Duodenal mucosa (tissue), 2 donors: ENCODE data around the gene CECR2.

ENCODE experiments used
- H3K27ac ChIP-seq: one replicate; pipeline ENCODE4 v1.7.0; 2013; ENCODE audit warnings: low read depth, low read length
- H3K27me3 ChIP-seq, 2 donors: one replicate each; pipeline ENCODE4 v1.7.0; 2013; ENCODE audit warnings: low read length in 2 of 2, control low read depth in 1 of 2; ENCODE audit not compliant: insufficient read depth in 2 of 2, control insufficient read depth in 1 of 2
- H3K36me3 ChIP-seq, 2 donors: one replicate each; pipeline ENCODE4 v1.7.0; 2013; ENCODE audit warnings: low read length in 2 of 2, control low read depth in 1 of 2; ENCODE audit not compliant: insufficient read depth in 2 of 2, control insufficient read depth in 1 of 2
- H3K4me1 ChIP-seq, 2 donors: one replicate each; pipeline ENCODE4 v1.7.0; 2013; ENCODE audit warnings: low read length in 2 of 2, control low read depth in 1 of 2; ENCODE audit not compliant: insufficient read depth in 2 of 2, control insufficient read depth in 1 of 2
- H3K4me3 ChIP-seq, 2 donors: one replicate each; pipeline ENCODE4 v1.7.0; 2013; ENCODE audit warnings: low read length in 2 of 2, low read depth in 1 of 2
- H3K9ac ChIP-seq, 2 donors: one replicate each; pipeline ENCODE4 v1.7.0; 2013; ENCODE audit warnings: low read length in 2 of 2, low read depth in 1 of 2
- H3K9me3 ChIP-seq, 2 donors: one replicate each; pipeline ENCODE4 v1.7.0; 2013; ENCODE audit warnings: low read length in 2 of 2, control low read depth in 1 of 2; ENCODE audit not compliant: control insufficient read depth in 1 of 2

CECR2 gene

DNA sequence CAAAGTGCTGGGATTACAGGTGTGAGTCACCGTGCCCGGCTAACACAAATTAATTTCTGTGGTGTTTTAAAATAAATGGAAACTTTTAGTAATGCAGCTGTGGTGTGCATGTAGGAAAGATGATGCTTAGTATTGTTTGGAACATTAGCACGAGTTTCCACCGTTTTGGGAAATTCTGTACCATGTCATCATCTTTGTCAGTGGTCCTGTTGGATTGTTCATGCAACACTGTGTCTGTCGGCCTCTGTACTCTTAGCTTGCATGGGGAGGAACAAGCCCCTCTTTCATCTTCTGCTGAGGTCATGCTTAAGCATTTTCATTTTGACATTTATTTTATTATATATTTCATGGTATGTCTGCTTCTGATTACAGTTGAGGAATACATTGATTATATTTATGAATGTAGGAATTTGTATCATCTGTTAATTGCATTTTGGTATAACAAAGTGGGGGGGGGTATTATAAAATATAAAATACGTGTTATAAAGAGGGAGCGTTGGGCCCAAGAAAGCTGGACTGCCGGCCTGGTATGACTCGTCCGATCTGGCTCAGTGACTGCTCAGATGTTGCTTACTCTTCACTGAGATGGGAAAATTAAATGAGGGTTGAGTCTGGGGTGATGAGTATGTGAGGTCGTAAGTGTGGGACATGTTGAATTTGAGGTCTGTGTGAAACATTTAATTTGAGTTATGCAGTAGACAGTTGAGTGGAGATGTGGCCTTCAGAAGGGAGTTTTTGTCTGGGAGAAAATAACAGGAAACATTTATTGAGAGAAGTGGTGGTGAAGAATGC lies 28.7 kb downstream of the CECR2 start:
- Histone ChIP-seq H3K9ac (no peak overlapping the region), H3K9me3 (no peaks in the 10 kb centered on the region), H3K4me1 (no peaks in the 10 kb centered on the region), H3K4me3 (no peak overlapping the region), H3K36me3 (no peaks in the 10 kb centered on the region), H3K27me3 (no peaks in the 10 kb centered on the region), H3K27ac (no peak overlapping the region)

DNA sequence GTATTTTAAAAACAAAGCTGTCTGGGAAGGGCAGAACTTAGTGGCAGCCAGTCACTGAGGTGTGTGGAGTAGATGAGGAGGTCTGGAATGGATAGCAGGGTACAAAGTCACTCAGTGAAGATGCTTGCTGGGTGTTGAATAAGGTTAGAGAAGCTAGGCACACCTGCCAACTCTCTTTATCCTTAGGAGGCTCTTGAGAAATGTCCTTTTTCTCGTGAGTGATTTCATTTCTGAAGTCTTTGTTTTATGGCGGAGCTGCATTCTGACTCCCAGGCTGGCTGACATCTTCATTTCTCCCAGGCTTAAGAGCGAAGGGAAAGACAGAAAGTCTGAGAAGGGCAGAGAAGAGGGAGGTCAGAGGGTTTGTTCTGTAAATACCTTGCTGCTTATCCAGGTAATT lies 31.0 kb downstream of the CECR2 start:
- no peaks in the 10 kb centered on the region for H3K4me1 ChIP-seq
- no peaks in the 10 kb centered on the region for H3K36me3 ChIP-seq
- no peaks in the 10 kb centered on the region for H3K27me3 ChIP-seq
- H3K4me3 ChIP-seq = no peak overlapping the region
- no peaks in the 10 kb centered on the region for H3K9me3 ChIP-seq
- H3K9ac ChIP-seq = no peak overlapping the region
- no peak overlapping the region for H3K27ac ChIP-seq

DNA sequence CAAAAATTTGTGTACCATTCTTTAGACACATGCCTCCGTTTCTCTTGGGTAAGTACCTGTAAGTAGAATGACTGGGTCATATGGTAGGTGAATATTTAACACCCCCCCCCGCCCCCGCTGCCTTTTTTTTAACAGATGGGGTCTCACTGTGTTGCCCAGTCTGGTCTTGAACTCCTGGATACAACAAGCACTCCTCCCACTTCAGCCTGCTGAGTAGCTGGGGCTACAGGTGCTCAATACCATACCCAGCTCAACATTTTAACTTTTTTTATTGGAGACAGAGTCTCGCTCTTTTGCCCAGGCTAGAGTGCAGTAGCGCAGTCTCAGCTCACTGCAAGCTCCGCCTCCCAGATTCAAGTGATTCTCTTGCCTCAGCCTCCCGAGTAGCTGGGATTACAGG lies 32.5 kb downstream of the CECR2 start:
- Histone ChIP-seq H3K9ac (no peak overlapping the region), H3K27me3 (no peaks in the 10 kb centered on the region), H3K27ac (no peak overlapping the region), H3K4me3 (no peak overlapping the region), H3K36me3 (no peaks in the 10 kb centered on the region), H3K4me1 (no peaks in the 10 kb centered on the region), H3K9me3 (no peaks in the 10 kb centered on the region)

DNA sequence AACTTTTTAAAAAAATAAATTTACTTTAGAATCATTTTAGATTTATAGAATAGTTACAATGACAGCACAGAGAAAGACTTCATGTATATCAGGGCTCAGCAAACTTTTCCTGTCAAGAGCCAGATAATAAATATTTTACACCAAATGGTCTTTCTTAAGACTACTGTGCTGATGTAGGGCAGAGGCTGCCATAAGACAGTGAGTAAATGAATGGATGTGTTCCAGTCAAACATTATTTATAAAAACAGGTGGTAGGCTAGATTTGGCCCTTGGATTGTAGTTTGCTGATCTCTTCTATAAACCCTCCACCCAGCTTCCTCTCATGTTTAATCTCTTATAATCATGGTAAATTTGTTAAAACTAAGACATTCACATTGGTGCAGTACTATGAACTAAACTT lies 33.0 kb downstream of the CECR2 start:
- Histone ChIP-seq H3K36me3 (no peaks in the 10 kb centered on the region), H3K9me3 (no peaks in the 10 kb centered on the region), H3K27me3 (no peaks in the 10 kb centered on the region), H3K4me1 (no peaks in the 10 kb centered on the region), H3K9ac (no peak overlapping the region), H3K27ac (no peak overlapping the region), H3K4me3 (no peak overlapping the region)

DNA sequence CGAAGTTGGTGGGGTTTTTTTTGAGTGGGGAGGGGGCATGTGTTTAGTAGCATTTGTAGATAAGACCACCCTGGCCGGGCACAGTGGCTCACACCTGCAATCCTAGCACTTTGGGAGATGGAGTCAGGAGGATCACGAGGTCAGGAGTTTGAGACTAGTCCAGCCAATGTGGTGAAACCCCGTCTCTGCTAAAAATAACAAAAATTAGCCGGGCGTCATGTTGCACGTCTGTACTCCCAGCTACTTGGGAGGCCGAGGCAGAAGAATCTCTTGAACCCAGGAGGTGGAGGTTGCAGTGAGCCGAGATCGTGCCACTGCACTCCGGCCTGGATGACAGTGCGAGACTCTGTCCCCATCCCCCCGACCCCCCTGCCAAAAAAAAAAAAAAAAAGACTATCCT lies 34.6 kb downstream of the CECR2 start:
- Histone ChIP-seq H3K36me3 (no peaks in the 10 kb centered on the region), H3K27ac (no peak overlapping the region), H3K9me3 (no peaks in the 10 kb centered on the region), H3K9ac (no peak overlapping the region), H3K4me3 (no peak overlapping the region), H3K27me3 (no peaks in the 10 kb centered on the region), H3K4me1 (no peaks in the 10 kb centered on the region)

DNA sequence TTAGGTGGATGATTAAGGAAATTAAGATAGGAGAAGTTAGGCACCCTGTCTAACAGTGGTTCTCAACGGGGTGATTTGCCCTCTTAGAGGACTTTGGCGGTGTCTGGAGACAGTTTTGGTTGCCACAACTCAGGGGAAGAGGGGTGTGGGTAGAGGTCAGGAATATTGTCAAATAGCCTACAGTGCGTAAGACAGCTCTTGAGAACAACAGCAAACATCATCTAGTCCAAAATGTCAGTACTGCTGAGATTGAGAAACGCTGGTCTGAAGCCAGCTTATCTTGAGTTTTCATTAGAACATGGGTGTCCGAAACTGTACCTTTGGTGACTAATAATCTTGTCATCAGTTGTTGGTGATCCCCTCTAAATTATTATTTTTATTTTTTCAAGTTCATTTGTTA lies 38.4 kb downstream of the CECR2 start:
- Histone ChIP-seq H3K27me3 (no peaks in the 10 kb centered on the region), H3K27ac (no peak overlapping the region), H3K9ac (no peak overlapping the region)

DNA sequence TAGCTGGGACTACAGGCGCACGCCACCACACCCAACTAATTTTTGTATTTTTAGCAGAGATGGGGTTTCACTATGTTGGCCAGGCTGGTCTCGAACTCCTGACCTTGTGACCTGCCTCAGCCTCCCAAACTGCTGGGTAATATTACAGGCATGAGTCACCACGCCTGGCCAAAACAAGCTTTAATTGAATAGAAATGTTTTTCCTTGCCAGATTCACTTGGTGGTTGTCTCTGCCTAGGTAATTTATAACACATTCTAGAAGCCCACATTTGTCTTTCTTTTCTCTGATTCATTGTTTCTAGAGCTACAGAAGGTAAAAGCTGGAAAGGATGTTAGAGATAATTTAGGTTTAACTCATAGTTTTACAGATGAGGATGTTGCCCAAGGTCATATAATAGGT lies 41.3 kb downstream of the CECR2 start:
- Histone ChIP-seq H3K27me3 (no peaks in the 10 kb centered on the region), H3K27ac (no peak overlapping the region), H3K4me3 (no peak overlapping the region), H3K36me3 (no peaks in the 10 kb centered on the region), H3K4me1 (no peaks in the 10 kb centered on the region), H3K9ac (no peak overlapping the region), H3K9me3 (no peaks in the 10 kb centered on the region)

More for the DNA sequence above, 38.4 kb downstream of the CECR2 start:
- H3K36me3 ChIP-seq = no peaks in the 10 kb centered on the region
- no peaks in the 10 kb centered on the region for H3K9me3 ChIP-seq
- no peak overlapping the region for H3K4me3 ChIP-seq
- no peaks in the 10 kb centered on the region for H3K4me1 ChIP-seq

DNA sequence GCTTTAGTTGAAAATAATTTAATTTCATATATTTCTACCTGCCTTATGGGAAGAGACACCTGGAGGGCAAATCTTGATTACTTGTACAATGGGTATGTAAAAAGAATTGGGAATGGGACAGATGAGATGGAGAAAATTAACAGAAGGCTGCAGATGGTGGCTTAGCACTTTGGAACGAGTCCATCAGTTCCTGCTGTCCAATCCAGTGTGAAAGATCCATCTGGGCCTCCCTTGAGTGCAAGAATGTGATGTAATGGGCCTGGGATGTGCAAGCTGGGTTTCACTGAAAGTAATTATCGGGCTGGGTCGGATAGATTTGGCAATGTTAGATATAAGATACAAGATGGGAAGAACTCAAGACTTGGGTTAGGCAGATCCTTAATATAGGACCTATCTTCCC lies 42.0 kb downstream of the CECR2 start:
- H3K4me1 ChIP-seq = no peaks in the 10 kb centered on the region
- H3K27ac ChIP-seq = no peak overlapping the region
- no peaks in the 10 kb centered on the region for H3K36me3 ChIP-seq
- H3K9me3 ChIP-seq = no peaks in the 10 kb centered on the region
- no peaks in the 10 kb centered on the region for H3K27me3 ChIP-seq
- H3K4me3 ChIP-seq = no peak overlapping the region
- no peak overlapping the region for H3K9ac ChIP-seq

DNA sequence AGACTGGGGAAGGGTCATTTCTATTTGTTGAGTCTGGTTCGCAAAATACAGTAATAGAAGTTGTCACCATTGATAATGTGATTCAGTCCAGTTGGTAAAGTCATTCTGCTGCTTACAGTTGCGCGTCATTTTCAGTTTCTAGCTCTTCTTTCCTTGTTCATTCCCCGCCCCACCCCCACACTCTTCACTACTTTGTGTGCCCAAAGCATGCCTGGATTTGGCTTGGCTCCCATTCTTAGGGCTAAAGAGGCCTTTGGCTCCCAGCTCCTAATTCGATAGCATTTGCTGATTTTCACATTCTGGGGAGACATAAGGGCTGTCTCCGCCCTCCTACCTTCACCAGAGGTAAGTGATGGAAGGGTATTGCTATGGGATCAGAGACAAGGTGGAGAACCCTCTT lies 43.0 kb downstream of the CECR2 start:
- H3K27ac ChIP-seq = no peak overlapping the region
- H3K4me3 ChIP-seq = no peak overlapping the region
- H3K27me3 ChIP-seq = no peaks in the 10 kb centered on the region
- no peaks in the 10 kb centered on the region for H3K9me3 ChIP-seq
- no peaks in the 10 kb centered on the region for H3K36me3 ChIP-seq
- no peaks in the 10 kb centered on the region for H3K4me1 ChIP-seq
- no peak overlapping the region for H3K9ac ChIP-seq

DNA sequence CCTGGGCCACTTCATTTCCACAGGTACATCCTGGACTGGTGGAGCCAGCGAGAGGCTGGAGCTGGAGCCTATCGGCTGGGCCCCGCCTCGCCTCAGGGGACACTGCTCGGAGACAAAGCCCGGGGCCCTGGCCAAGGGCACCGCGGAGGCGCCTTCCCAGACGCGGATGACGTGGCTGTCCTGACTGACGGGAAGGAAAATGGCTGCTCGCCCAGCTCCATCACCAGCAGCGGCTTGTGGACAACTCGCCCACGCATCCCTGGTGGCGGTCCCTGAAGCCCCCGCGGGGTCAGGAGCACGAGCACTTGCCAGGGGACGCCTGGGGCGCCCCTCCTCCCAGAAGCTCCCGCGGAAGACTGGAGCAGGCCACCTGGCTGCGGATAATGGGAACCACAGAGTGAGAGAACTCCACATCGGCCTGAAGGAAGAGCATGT lies 49.6 kb downstream of the CECR2 start:
- H3K9ac ChIP-seq = no peak overlapping the region
- H3K4me3 ChIP-seq = no peak overlapping the region
- no peaks in the 10 kb centered on the region for H3K27me3 ChIP-seq
- no peaks in the 10 kb centered on the region for H3K9me3 ChIP-seq
- no peak overlapping the region for H3K27ac ChIP-seq
- no peaks in the 10 kb centered on the region for H3K36me3 ChIP-seq
- no peaks in the 10 kb centered on the region for H3K4me1 ChIP-seq
